ENCODE data around the gene RPL26.
"Not testable (repeated sequence)": the region's sequence is repeated elsewhere in the genome, so short reads cannot be mapped to it uniquely, and the experiment has no call there.

The RPL26 gene

DNA sequence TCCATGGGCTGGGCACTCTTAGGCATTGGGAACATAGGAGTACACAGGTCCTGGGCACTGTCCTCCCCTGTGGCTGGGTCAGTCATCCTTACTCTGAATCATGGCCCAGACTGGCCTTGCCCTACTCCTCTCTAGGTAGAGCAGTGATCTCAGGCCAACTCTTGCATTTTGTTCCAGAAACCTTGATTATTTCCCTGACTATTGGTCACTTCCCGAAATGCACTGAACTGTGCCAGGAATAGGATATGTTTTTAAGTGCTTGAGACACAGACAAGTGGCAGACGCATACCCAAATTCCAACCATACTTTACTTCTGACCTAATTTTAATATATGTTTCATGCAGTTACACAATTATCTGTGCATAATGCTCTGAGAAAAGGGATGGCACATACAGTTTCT is 16.8 kb downstream of the RPL26 start:
- DNase-seq (ENCODE audit: low read depth in 2 of 2), result no peak

DNA sequence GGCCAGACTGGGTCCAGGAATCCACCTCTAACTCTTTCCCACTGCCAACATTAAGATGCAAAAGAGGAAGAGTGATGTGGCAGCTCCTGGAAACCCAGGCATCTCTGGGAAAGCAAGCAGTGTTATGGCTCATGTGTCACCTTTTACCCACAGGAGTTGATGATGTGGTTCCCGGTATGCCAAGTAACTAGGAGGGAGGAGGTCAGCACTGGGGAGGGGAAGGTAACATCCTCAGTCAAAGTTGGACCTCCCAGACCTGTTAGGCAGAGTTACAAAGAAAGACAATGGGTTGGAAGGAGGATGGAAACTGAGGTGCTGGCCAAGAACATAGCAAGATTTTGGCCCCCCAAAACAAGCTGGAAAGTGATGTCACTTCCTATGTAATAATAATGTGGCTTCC is 17.9 kb downstream of the RPL26 start:
- no peak for DNase-seq (ENCODE audit: low read depth in 2 of 2)

DNA sequence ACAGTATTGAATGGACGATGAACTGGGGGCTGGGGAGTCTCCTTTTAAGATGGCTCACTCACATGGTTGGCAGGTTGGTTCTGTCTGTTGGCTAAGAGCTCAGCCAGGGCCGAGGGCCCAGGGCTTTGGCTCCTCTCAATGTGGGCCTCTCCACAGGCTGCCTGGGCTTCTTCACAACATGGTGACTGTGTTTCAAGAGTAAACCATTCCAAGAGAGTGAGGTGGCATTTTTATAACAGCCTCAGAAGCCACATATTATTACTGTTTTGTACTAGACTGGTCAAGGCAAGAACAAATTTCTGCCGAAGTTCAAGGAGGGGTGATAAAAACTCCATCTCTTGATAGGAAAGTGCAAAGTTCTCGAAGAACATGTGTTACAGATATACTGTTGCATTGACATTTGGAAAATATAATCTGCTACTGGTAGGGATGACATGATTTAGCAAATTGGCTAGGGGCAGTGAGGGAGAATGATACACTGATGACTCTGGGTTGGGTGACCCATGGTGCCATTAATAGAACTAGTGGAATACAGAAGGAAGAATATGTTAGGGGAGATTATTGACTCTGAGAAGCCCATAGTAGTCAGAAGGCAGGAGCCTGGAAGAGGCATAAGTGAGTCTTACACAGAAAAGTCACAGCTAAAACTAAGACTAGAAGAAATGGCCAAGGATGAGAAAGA is 20.2 kb downstream of the RPL26 start:
- no peak for DNase-seq (ENCODE audit: low read depth in 2 of 2)

- no peak for DNase-seq (ENCODE audit: low read depth in 2 of 2)
Measured at GRCh38 chr17:8360751-8361150, 22.2 kb downstream of the RPL26 start.

DNA sequence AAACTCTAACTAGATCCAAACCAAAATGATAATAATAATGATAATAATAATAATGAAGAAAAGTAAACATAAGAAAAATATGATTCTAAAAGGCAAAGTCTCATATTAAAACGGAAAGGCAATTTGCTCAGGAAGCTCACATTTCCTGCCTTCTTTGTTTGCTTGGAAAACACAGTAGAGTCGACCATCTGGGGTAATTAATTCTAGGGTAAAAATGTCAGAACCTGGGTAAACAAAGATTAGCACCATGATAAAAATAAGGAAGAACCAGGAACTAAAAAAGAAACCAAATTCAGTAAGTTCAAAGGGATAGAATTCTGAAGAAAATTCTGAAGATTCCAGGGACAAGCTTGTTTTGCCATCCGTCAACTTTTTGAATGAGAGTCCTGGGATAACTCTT is 22.7 kb downstream of the RPL26 start:
- no peak for DNase-seq (ENCODE audit: low read depth in 2 of 2)

DNA sequence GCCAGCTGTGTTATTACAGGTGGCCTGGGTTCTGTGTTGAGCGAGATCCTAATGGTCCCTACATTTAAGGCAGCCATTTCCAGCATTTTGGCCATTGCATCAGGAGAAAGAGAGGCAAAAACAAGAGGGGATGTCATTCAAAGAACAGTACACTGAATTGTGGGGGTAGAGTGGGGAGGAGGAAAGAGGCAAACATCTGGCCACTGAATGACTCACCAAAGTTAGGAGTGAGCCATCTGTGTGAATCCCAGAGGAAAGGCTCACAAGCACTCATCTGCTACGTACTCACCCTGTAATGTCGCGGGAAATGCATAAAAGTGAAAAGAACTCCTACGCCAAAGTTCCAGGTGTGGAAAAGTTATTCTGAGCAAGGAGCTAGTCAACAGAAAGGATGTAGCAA is 23.2 kb downstream of the RPL26 start:
- DNase-seq (ENCODE audit: low read depth in 2 of 2), result no peak

DNA sequence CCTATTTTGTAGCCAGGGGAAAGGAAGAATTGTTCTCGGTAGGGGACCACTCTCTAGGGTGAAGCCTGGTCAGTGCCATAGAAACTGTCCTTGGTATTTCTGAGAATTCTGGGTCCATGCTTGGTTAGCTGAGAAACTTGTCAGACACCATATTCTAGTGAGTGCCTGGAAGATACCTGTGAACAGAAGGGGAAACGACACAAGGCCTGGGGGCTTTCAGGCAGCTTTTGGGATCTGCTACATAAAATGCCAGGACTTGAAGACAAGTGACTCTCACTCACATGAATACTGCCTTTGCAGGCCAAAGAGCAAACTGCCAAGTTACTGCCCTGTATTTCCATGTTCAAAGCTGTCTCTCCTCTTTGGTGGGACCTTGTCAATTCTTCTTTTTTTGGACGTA is 25.1 kb downstream of the RPL26 start:
- no peak for DNase-seq (ENCODE audit: low read depth in 2 of 2)

- DNase-seq (ENCODE audit: low read depth in 2 of 2), result no peak
Measured at GRCh38 chr17:8354236-8354635, 28.8 kb downstream of the RPL26 start.

- no peak for DNase-seq (ENCODE audit: low read depth in 2 of 2)
Measured at GRCh38 chr17:8353736-8354135, 29.3 kb downstream of the RPL26 start.

DNA sequence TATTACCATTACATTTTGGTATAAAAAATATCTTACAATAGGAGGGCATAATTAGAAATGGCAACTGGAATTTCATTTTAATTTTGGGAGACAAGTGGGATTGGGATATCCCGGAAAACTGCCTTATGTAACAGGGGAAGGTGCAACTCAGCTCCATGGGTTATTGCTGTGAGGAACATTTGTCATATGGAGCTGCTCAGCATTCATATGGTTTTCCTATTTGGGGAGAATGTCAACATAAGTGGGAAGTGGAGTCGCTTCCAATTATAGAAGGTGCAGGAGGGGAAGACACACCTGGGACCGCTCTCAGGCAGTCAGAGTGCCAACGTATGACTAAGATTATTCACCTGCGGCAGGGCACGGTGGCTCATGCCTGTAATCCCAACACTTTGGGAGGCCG is 32.7 kb downstream of the RPL26 start:
- DNase-seq (ENCODE audit: low read depth in 2 of 2), result no peak

DNA sequence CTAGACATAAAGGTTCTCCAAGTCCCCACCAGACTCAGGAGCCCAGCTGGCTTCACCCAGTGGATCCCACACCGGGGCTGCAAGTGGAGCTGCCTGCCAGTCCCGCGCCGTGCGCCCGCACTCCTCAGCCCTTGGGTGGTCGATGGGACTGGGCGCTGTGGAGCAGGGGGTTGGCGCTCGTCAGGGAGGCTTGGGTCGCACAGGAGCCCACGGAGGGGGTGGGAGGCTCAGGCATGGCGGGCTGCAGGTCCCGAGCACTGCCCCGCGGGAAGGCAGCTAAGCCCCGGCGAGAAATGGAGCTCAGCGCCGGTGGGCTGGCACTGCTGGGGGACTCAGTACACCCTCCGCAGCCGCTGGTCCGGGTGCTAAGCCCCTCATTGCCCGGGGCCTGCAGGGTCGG is 36.0 kb downstream of the RPL26 start:
- DNase-seq (ENCODE audit: low read depth in 2 of 2), result not testable (repeated sequence)

- no peak for DNase-seq (ENCODE audit: low read depth in 2 of 2)
Measured at GRCh38 chr17:8345951-8346665, 36.9 kb downstream of the RPL26 start.

GRCh38 chr17:8345052-8345690 is 37.8 kb downstream of the RPL26 start:
- DNase-seq (ENCODE audit: low read depth in 2 of 2), result no peak

DNA sequence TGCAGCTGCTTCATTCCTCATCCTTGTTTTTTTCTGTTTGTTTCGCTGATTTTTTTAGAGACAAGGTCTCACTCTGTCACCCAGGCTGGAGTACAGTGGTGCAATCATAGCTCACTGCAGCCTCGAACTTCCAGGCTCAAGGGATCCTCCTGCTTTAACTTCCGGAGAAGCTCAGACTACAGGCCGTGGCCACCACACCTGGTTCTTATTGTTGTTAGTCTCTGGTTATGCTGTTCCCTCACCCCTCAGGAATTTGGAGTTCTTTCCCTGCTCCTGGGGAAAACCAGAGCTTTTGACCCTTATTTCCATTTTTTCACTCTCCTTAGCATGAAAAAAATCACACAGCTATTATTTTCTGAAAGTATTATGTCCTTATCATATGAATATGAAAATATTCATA is 41.5 kb downstream of the RPL26 start:
- no peak for DNase-seq (ENCODE audit: low read depth in 2 of 2)

DNA sequence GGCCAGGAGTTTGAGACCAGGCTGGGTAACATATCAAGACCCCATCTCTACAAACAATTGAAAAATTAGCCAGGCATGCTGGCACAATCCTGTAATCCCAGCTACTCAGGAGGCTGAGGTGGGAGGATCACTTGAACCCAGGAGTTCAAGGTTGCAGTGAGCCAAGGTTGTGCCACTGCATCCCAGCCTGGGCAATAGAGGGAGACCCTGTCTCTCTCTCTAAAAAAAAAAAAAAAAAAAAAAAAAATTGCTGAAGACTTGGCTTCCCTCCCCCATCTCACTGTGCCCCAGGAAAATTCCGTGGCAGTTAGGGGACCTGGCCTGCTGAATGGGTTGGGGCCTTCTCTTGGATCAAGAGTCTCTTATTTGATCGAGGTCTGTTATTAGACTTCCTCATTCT is 43.5 kb downstream of the RPL26 start, which contains the start of gene ODF4:
Gene ODF4 (plus strand): TSS at position 301 of the 400 bp plus-strand sequence. CDS start 212 bp downstream, outside the sequence.
- no peak for DNase-seq (ENCODE audit: low read depth in 2 of 2)

DNA sequence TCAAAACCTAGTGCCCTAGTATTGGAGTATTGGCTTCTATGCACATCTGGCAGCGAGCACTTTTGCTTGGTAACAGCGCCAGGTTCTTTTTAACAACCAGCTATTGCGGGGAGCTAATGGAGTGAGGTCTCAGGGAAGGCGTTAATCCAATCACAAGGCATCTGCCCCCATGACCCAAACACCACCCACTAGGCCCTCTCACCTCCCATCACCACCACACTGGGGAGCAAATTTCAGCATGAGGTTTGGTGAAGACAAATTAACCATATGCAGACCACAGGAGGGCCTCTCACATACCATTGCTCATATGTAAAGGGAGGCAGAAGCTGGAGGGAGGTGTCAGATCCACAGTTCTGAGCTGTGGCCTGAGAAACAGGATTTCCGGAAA is 44.2 kb downstream of the RPL26 start:
- DNase-seq (ENCODE audit: low read depth in 2 of 2), result no peak

DNA sequence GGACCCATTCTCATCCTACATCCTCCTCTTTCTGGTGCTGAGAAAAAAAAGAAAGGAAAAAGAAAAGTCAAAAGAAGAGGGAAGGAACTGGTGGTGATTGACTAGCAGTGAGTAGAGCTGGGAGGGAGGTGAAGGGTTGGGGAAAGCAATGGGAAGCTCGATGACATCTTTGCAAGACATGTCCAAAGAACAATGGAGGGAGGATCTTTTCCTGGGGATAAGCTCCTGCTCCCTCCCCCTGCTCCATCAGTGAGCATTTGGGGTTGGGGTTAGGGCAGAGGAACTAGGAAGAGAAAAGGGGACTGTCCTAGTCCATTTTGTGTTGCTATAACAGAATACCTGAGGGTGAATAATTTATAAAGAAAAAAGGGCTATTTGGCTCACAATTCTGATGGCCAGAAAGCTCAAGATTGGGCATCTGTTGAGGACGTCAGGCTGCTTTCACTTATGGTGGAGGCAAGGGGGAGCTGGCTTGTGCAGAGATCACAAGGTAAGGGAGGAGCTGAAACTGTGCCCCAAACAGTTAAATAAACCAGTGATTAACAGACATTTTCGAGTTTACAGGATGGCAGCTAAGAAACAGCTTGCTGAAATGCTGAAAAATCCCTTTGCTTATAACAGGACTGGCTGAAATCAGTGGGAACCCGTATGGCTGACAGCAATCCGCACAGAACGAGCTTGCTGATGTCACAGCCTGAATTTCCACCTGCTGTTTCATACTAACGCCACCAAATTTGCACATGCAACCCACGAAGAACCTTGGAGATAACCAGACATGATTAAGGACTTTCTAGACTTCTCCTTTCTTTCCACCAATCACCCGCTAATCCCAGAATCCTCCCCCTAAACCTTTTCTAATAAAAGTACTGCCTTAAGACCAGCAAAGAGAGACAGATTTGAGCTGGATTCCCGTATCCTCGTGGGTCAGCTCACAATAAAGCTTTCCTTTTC is 44.9 kb downstream of the RPL26 start:
- DNase-seq (ENCODE audit: low read depth in 2 of 2), result no peak

DNA sequence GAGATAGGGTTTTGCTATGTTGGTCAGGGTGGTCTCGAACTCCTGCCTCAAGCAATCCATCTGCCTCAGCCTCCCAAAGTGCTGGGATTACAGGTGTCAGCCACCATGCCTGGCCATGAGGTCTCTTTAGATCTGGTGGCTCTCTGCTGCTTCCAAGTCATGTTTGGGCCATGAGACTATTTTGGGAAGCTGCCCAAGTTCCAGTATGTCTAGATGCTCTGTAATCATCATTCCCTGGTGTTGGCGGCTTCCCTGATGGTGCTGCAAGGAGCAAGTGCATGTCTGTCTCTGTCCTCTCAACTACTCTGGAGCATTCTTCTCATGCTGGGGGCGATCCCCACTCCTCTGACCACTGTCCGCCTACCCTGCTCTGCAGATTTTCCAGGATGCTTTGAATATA is 49.7 kb downstream of the RPL26 start:
- DNase-seq (ENCODE audit: low read depth in 2 of 2), result no peak

DNA sequence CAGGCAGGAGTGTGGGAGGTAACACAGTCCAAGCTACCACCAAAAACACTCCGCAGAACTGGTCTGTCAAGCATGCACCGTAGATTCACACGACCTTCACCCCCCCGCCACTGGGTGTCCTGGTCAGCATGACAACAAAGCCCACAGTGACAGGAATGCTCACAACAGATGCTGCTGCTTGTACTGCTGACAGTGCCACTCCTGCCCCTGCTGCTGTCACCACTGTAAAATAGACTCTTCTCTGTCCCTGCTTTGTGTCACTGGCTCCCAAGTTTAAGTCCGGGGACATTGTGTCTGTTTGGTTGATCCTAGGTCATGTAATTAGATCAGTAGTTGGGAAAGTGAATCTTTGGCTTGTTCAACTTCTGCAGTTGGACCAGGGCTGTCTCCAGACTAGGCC is 50.3 kb downstream of the RPL26 start:
- no peak for DNase-seq (ENCODE audit: low read depth in 2 of 2)

- DNase-seq (ENCODE audit: low read depth in 2 of 2), result no peak
Measured at GRCh38 chr17:8332128-8332527, 50.9 kb downstream of the RPL26 start.
